Urinary bladder (tissue), 4 donors: ENCODE results near the gene LRP1. TPM values are rescaled to one million over a fixed set of nuclear protein-coding genes. Genes with fewer than 3 reads are reported as not detected.

ENCODE experiments used
- DNase-seq: peaks from one replicate; pipeline ENCODE4 v3.0.0-alpha.2; 2015; ENCODE audit errors: extremely low spot score
- H3K27ac ChIP-seq: one replicate; pipeline ENCODE4 v1.5.1; 2013; ENCODE audit warnings: low read depth, mild to moderate bottlenecking, moderate library complexity
- H3K36me3 ChIP-seq: one replicate; pipeline ENCODE4 v1.6.1; 2013; ENCODE audit warnings: mild to moderate bottlenecking, moderate library complexity; ENCODE audit not compliant: insufficient read depth
- H3K4me1 ChIP-seq: one replicate; pipeline ENCODE4 v1.6.1; 2013; ENCODE audit warnings: mild to moderate bottlenecking, moderate library complexity; ENCODE audit not compliant: insufficient read depth
- H3K4me3 ChIP-seq: one replicate; pipeline ENCODE4 v1.5.1; 2013; ENCODE audit warnings: low read depth, low read length
- WGBS: extraction: QIAGEN DNeasy Blood & Tissue Kit; methylation state at CpG from one replicate; pipeline ENCODE4 v1.1.7; 2013; 5-methylcytosine and 5-hydroxymethylcytosine counted together
- polyA plus RNA-seq: library from polyadenylated mRNA; stranded (reverse); fragments of 200-250 nt; gene quantifications from one replicate; pipeline ENCODE4 v1.2.3, GENCODE V29; 2013
- total RNA-seq: library from RNA; depleted of rRNA; stranded (reverse); fragments of >200 nt; gene quantifications from one replicate; pipeline ENCODE4 v1.2.3, GENCODE V29; 2014
- donor health status: healthy with polysubstance abuse.
- donor health status: healthy.

Gene LRP1
- total and polyA plus RNA-seq, 2 donors = 141 to 146 TPM

GRCh38 chr12:57143454-57143853 is 15.2 kb downstream of the LRP1 start:
- Histone ChIP-seq H3K4me1 (peaks cover 3% of the 10 kb centered on the region), H3K27ac (no peak overlapping the region), H3K36me3 (peaks cover 4% of the 10 kb centered on the region), H3K4me3 (no peak overlapping the region)
- DNase-seq = no peak
- WGBS = 86% methylated on average over 4 of the region's 4 CpGs

GRCh38 chr12:57145460-57146059 is 17.3 kb downstream of the LRP1 start:
- 60% methylated on average over 10 of the region's 10 CpGs for WGBS
- H3K4me1 ChIP-seq = peaks cover 3% of the 10 kb centered on the region
- H3K36me3 ChIP-seq = peaks cover 2% of the 10 kb centered on the region
- no peak overlapping the region for H3K4me3 ChIP-seq
- no peak for DNase-seq
- H3K27ac ChIP-seq = no peak overlapping the region

- WGBS = 63% methylated on average over 2 of the region's 2 CpGs
- Histone ChIP-seq H3K36me3 (peaks cover 2% of the 10 kb centered on the region), H3K27ac (no peak overlapping the region), H3K4me1 (peaks cover 3% of the 10 kb centered on the region), H3K4me3 (no peak overlapping the region)
- DNase-seq = no peak
These were observed 17.8 kb downstream of the LRP1 start for GRCh38 chr12:57146092-57146491.

- no peak within 1 kb of the TSS for H3K4me3 ChIP-seq
- H3K27ac ChIP-seq = peak within 1 kb of the TSS; percentile 44
- DNase-seq = no peak
- WGBS = 40% methylated on average over 8 of the region's 8 CpGs
- no peaks in the 10 kb centered on the region for H3K36me3 ChIP-seq
- peaks cover 3% of the 10 kb centered on the region for H3K4me1 ChIP-seq
These were observed 19.0 kb downstream of the LRP1 start, which contains the start of gene LRP1-AS for GRCh38 chr12:57146961-57147944. TSS of gene LRP1-AS (minus strand) at chr12:57147619.

GRCh38 chr12:57148469-57149244 is 20.4 kb downstream of the LRP1 start:
- no peak for DNase-seq
- peak overlapping the region; percentile 57 for H3K27ac ChIP-seq
- H3K4me1 ChIP-seq = peaks cover 3% of the 10 kb centered on the region
- WGBS = 46% methylated on average over 4 of the region's 4 CpGs
- H3K4me3 ChIP-seq = no peak overlapping the region
- no peaks in the 10 kb centered on the region for H3K36me3 ChIP-seq

GRCh38 chr12:57149245-57149900 is 21.1 kb downstream of the LRP1 start:
- no peak overlapping the region for H3K4me3 ChIP-seq
- no peaks in the 10 kb centered on the region for H3K36me3 ChIP-seq
- DNase-seq = peak; percentile 55
- peak overlapping the region; percentile 57 for H3K27ac ChIP-seq
- 50% methylated on average over 13 of the region's 13 CpGs for WGBS
- peaks cover 3% of the 10 kb centered on the region for H3K4me1 ChIP-seq

GRCh38 chr12:57150400-57151000 is 22.2 kb downstream of the LRP1 start:
- WGBS = 90% methylated on average over 6 of the region's 6 CpGs
- no peaks in the 10 kb centered on the region for H3K36me3 ChIP-seq
- H3K4me3 ChIP-seq = no peak overlapping the region
- peaks cover 3% of the 10 kb centered on the region for H3K4me1 ChIP-seq
- DNase-seq = no peak
- H3K27ac ChIP-seq = no peak overlapping the region

GRCh38 chr12:57151741-57152630 is 23.7 kb downstream of the LRP1 start:
- peak overlapping the region; percentile 64 for H3K27ac ChIP-seq
- peaks cover 3% of the 10 kb centered on the region for H3K4me1 ChIP-seq
- no peaks in the 10 kb centered on the region for H3K36me3 ChIP-seq
- 42% methylated on average over 17 of the region's 17 CpGs for WGBS
- no peak overlapping the region for H3K4me3 ChIP-seq
- DNase-seq = peak; percentile 48

- Histone ChIP-seq H3K36me3 (no peaks in the 10 kb centered on the region), H3K4me1 (no peaks in the 10 kb centered on the region), H3K27ac (peak overlapping the region; percentile 64), H3K4me3 (no peak overlapping the region)
- no peak for DNase-seq
- whole genome bisulfite sequencing = 47% methylated on average over 4 of the region's 4 CpGs
These were observed 24.4 kb downstream of the LRP1 start for GRCh38 chr12:57152639-57153038.

- Histone ChIP-seq H3K4me3 (no peak overlapping the region), H3K27ac (peak overlapping the region; percentile 45), H3K4me1 (no peaks in the 10 kb centered on the region), H3K36me3 (no peaks in the 10 kb centered on the region)
- WGBS = 79% methylated on average over 1 of the region's 1 CpG
- no peak for DNase-seq
These were observed 25.2 kb downstream of the LRP1 start for GRCh38 chr12:57153415-57153997.

- 92% methylated on average over 6 of the region's 6 CpGs for WGBS
- no peaks in the 10 kb centered on the region for H3K36me3 ChIP-seq
- DNase-seq = no peak
These were observed 25.8 kb downstream of the LRP1 start for GRCh38 chr12:57154076-57154475.

More at GRCh38 chr12:57154076-57154475, 25.8 kb downstream of the LRP1 start:
- H3K4me1 ChIP-seq = no peaks in the 10 kb centered on the region
- H3K27ac ChIP-seq = no peak overlapping the region
- H3K4me3 ChIP-seq = no peak overlapping the region
